A673 (cell line): ENCODE measurements around the gene CTTNBP2. TPM values are rescaled to one million over a fixed set of nuclear protein-coding genes. Genes with fewer than 3 reads are reported as not detected.

Experiments
- BruUV-seq: library from RNA; stranded (reverse); fragments of 400-500 nt; replicated peaks from 2 replicates; lab custom pipeline; 2021; lab: Mats Ljungman, UMichigan
- CTCF ChIA-PET: fragments of 300-600 bp; sonication (Branson Sonifier 250); formaldehyde crosslinking; loops from one replicate; lab custom pipeline; 2022; ENCODE audit warnings: antibody characterized with exemption; lab: Charles Lee
- POLR2A ChIA-PET: fragments of 300-600 bp; sonication (Branson Sonifier 250); formaldehyde crosslinking; loops from one replicate; lab custom pipeline; 2022; ENCODE audit warnings: antibody characterized with exemption; ENCODE audit not compliant: low non-redundant PET; lab: Charles Lee
- DNase-seq: peaks from one replicate; pipeline ENCODE4 v3.0.0-alpha.2; 2015; ENCODE audit warnings: low spot score
- H3K27ac ChIP-seq: fragments of 200-600 bp; sonication (generic); 2 replicates; pipeline ENCODE4 v1.5.1; 2016; ENCODE audit warnings: mixed run types, low read depth, mild to moderate bottlenecking, mixed read lengths, antibody characterized with exemption, low read length; ENCODE audit not compliant: poor library complexity, severe bottlenecking
- H3K27me3 ChIP-seq: fragments of 200-600 bp; sonication (generic); replicated peaks from 2 replicates; pipeline ENCODE4 v1.6.1; 2017; ENCODE audit warnings: mixed run types, low read depth, mild to moderate bottlenecking, mixed read lengths, antibody characterized with exemption, low read length; ENCODE audit not compliant: insufficient read depth, poor library complexity
- H3K36me3 ChIP-seq: fragments of 200-600 bp; sonication (generic); 2 replicates; pipeline ENCODE4 v1.6.1; 2016; ENCODE audit warnings: mixed run types, mild to moderate bottlenecking, mixed read lengths, antibody characterized with exemption, low read length; ENCODE audit not compliant: insufficient read depth, poor library complexity, severe bottlenecking
- H3K4me1 ChIP-seq: fragments of 200-600 bp; sonication (generic); 2 replicates; pipeline ENCODE4 v1.6.1; 2017; ENCODE audit warnings: mixed run types, mild to moderate bottlenecking, mixed read lengths, antibody characterized with exemption, low read length; ENCODE audit not compliant: insufficient read depth, poor library complexity, severe bottlenecking
- H3K4me3 ChIP-seq: fragments of 200-600 bp; sonication (generic); 2 replicates; pipeline ENCODE4 v1.5.1; 2016; ENCODE audit warnings: low read depth, mixed run types, mild to moderate bottlenecking, mixed read lengths, low read length; ENCODE audit not compliant: poor library complexity, severe bottlenecking
- H3K9me3 ChIP-seq: fragments of 200-600 bp; sonication (generic); 2 replicates; pipeline ENCODE4 v1.6.1; 2016; ENCODE audit warnings: mixed run types, low read depth, mild to moderate bottlenecking, mixed read lengths, antibody characterized with exemption, low read length; ENCODE audit not compliant: poor library complexity, severe bottlenecking
- EZH2 ChIP-seq: fragments of 200-600 bp; sonication (generic); IDR thresholded peaks from 2 replicates; pipeline ENCODE4 v1.6.1; 2017; ENCODE audit warnings: borderline replicate concordance, low read depth, mild to moderate bottlenecking, mixed read lengths, antibody characterized with exemption, low read length; ENCODE audit not compliant: poor library complexity, severe bottlenecking
- intact Hi-C: fragments of 100-400 bp; cut with micrococcal nuclease; formaldehyde crosslinking; loops from one replicate; pipeline ENCODE4 v1.10.0; 2022; ENCODE audit not compliant: unreplicated experiment
- total RNA-seq: library from RNA; stranded (reverse); gene quantifications from 2 replicates; pipeline ENCODE4 v1.2.3, GENCODE V29; 2021
- TF ChIP-seq, protein P1 (sequence below): fragments of 300-800, 200-600 bp; sonication (generic); conservative IDR thresholded peaks from 2 replicates; pipeline ENCODE4 v1.5.1; 2017; ENCODE audit warnings: low read depth, mild to moderate bottlenecking, antibody characterized with exemption, low read length, moderate library complexity, mixed read lengths

The CTTNBP2 gene
- total RNA-seq, 1 experiment from 2014 or later = 21.8 TPM

DNA sequence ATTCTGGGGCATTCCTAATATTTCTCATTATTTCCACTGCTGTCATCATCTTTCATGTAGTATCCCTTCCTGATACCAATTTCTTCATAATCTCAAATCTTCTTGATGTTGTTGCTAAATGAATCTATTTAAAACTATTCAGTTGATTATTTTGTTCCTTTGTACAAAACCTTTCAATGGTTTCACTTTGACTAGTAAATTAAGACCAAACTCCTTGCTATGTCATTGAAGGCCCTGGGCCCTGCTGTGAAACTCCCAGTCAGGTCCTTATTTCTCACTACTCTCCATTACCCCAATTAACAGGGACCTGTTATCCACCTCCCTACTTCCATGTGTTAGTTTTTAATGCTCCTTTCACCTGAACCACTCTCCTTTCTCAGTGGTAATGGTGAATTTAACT, 97.0 kb downstream of the CTTNBP2 start:
- ChIA-PET POLR2A (no interaction called here), CTCF (no interaction called here)
- Histone ChIP-seq H3K9me3 (no peaks in the 10 kb centered on the region), H3K27ac (no peak overlapping the region), H3K4me3 (no peak overlapping the region), H3K27me3 (no peaks in the 10 kb centered on the region), H3K36me3 (no peaks in the 10 kb centered on the region), H3K4me1 (peaks cover 8% of the 10 kb centered on the region)
- no TSS peak for BruUV-seq
- TF ChIP-seq, protein P1, sequence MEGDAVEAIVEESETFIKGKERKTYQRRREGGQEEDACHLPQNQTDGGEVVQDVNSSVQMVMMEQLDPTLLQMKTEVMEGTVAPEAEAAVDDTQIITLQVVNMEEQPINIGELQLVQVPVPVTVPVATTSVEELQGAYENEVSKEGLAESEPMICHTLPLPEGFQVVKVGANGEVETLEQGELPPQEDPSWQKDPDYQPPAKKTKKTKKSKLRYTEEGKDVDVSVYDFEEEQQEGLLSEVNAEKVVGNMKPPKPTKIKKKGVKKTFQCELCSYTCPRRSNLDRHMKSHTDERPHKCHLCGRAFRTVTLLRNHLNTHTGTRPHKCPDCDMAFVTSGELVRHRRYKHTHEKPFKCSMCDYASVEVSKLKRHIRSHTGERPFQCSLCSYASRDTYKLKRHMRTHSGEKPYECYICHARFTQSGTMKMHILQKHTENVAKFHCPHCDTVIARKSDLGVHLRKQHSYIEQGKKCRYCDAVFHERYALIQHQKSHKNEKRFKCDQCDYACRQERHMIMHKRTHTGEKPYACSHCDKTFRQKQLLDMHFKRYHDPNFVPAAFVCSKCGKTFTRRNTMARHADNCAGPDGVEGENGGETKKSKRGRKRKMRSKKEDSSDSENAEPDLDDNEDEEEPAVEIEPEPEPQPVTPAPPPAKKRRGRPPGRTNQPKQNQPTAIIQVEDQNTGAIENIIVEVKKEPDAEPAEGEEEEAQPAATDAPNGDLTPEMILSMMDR = no peak
- no peak for TF ChIP-seq EZH2
- DNase-seq = no peak
- intact Hi-C loops = no loop called here

DNA sequence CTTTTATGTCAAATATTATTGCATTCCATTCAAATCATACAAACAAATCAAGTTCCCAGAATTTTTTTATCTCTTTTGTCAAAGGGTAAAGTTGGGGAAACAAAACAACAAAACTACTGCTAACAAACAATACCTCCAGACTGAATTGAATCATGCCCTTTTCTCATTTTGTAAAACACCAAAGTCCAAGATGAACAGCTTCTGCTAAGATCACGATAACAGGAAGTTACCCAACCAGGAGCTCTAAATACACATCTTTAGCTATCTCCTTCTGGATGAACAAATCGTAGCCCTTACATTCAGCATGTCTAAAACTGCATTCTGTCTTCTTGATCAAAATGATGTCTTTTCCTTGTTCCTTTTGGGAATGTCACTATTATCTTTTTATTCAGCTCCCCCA, 97.4 kb downstream of the CTTNBP2 start:
- H3K9me3 ChIP-seq = no peaks in the 10 kb centered on the region
- DNase-seq = no peak
- no peak overlapping the region for H3K4me3 ChIP-seq
- no peak for TF ChIP-seq EZH2
- TF ChIP-seq, protein P1 = no peak
- no peaks in the 10 kb centered on the region for H3K36me3 ChIP-seq
- no peak overlapping the region for H3K27ac ChIP-seq
- H3K27me3 ChIP-seq = no peaks in the 10 kb centered on the region
- ChIA-PET CTCF (no interaction called here), POLR2A (interaction anchor here (0.7 kb wide), 1 partner anchor 32 kb away, joined by 4 read pairs; no protein-coding TSS in a partner anchor)
- intact Hi-C loops = no loop called here
- H3K4me1 ChIP-seq = peaks cover 8% of the 10 kb centered on the region
- no TSS peak for BruUV-seq

DNA sequence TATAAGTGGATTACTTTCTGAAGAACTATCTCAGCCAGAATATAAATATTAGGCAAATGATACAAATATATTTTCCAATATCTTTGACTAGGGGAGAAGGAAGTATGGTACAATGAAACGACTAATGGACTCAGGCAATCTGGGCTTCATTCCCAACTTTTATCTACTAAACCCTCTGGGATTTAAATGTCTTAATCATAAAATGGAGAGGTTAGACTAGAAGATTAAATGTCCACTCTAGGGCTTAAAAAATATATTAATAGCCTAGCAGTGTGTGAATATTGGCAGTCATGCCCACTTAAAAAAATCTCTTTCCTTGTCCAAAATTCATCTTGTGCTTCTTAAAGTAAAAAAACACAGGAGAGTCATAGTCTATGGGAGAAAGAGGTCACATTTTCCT, 98.3 kb downstream of the CTTNBP2 start:
- peaks cover 8% of the 10 kb centered on the region for H3K4me1 ChIP-seq
- no peaks in the 10 kb centered on the region for H3K36me3 ChIP-seq
- H3K27me3 ChIP-seq = no peaks in the 10 kb centered on the region
- ChIA-PET POLR2A (no interaction called here), CTCF (no interaction called here)
- no peak overlapping the region for H3K27ac ChIP-seq
- no peaks in the 10 kb centered on the region for H3K9me3 ChIP-seq
- TF ChIP-seq, protein P1 = no peak
- TF ChIP-seq EZH2 = no peak
- no peak overlapping the region for H3K4me3 ChIP-seq
- no peak for DNase-seq
- intact Hi-C loops = no loop called here
- no TSS peak for BruUV-seq
